Measurements from ENCODE around the gene POU3F1. TPM values are rescaled to one million over a fixed set of nuclear protein-coding genes. Genes with fewer than 3 reads are reported as not detected.

POU3F1 gene
- total RNA-seq, 1 donor = under 0.01 TPM

DNA sequence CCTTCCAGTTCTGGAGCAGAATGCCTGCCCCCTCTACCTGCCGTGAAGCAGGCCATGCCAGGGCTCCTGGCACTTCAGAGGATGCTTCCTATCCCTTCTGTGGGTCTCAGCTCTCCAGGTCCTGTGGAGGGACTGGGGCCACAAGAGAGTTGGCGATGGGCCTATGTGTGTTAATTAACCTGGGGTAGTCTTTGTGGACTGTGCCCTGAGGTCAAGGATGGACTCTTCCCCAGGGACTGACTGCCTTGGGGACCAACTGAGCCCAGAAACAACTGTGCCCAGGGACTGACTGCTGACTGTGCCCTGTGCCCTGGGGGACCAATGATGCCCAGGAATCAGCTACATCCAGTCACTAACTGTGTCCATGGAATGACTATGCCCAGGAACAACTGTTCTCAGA lies 37.5 kb upstream of the POU3F1 start:
- TF ChIP-seq, protein P1, sequence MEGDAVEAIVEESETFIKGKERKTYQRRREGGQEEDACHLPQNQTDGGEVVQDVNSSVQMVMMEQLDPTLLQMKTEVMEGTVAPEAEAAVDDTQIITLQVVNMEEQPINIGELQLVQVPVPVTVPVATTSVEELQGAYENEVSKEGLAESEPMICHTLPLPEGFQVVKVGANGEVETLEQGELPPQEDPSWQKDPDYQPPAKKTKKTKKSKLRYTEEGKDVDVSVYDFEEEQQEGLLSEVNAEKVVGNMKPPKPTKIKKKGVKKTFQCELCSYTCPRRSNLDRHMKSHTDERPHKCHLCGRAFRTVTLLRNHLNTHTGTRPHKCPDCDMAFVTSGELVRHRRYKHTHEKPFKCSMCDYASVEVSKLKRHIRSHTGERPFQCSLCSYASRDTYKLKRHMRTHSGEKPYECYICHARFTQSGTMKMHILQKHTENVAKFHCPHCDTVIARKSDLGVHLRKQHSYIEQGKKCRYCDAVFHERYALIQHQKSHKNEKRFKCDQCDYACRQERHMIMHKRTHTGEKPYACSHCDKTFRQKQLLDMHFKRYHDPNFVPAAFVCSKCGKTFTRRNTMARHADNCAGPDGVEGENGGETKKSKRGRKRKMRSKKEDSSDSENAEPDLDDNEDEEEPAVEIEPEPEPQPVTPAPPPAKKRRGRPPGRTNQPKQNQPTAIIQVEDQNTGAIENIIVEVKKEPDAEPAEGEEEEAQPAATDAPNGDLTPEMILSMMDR (IDR thresholded peaks at IDR 0.05; ENCODE audit: insufficient read depth, low read depth, low read length) = no peak

DNA sequence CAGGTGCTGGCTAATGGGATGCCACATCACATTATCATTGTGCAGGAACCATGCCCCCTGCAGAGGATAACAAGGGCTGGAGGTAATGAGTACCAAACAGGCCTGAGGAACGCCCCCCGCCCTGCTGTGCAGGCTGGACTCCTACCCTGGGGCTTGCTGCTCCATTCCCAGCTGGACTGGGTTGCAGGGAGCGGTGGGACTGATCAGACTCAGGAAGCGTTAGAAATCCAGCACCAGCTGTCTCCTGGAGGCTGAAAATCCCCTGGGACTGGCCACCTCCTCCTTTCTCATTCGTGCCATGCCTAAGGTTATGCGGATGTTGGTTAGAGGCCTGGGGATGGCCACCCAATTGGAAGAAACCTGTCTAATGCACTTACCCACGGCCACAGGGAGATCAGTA lies 36.9 kb upstream of the POU3F1 start:
- DNase-seq (ENCODE audit: low read depth) = no peak
- TF ChIP-seq, protein P1 (IDR thresholded peaks at IDR 0.05; ENCODE audit: insufficient read depth, low read depth, low read length) = no peak
- no peak overlapping the region for H3K4me3 ChIP-seq (ENCODE audit: low read depth, low read length)

More for the DNA sequence above, 37.5 kb upstream of the POU3F1 start:
- DNase-seq (ENCODE audit: low read depth) = no peak
- no peak overlapping the region for H3K4me3 ChIP-seq (ENCODE audit: low read depth, low read length)

DNA sequence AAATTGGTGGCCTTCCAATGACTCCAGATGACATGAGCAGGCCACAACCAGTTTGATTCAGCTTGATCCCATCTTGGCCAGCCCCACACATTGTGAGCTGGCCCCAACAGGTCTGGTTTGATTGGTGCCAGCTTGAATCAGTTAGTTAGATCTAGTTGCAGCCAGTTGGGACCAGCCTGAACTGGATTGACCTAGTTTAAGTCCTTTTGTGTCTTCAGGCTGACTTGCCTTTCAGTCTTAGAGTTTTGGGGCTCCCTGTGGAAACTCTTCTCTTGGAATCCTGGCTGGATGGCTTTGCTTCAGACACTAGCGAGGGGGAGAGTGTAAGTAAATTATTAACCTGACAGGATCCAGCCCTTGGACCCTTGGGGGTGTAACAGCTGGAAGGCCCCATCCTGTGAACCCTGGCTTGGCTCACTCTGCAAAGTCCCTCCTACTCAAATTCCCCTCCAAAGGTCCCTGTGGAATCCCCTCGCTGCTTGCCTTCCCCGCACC lies 36.2 kb upstream of the POU3F1 start:
- DNase-seq (ENCODE audit: low read depth) = no peak
- TF ChIP-seq, protein P1 (IDR thresholded peaks at IDR 0.05; ENCODE audit: insufficient read depth, low read depth, low read length) = no peak
- no peak overlapping the region for H3K4me3 ChIP-seq (ENCODE audit: low read depth, low read length)

DNA sequence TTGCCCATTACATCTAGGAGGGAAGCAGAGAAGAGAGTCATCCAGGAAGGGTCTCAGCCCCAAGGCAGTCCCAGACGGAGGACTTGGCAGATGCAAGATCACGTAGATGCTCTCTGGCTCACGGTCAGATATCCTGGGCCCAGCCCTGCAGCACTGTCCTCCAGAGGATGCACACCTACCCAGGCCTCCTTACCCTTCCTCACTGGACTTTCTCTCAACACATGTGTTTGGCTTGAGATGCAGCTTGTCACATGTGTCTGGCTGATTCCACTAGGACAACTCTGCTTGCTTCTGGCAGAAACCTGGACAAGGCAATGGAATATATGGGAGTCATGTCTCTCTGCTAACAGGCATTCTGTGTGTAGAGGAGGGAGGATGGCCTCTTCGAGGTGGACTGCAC lies 32.4 kb upstream of the POU3F1 start:
- no peak overlapping the region for H3K4me3 ChIP-seq (ENCODE audit: low read depth, low read length)
- TF ChIP-seq, protein P1 (IDR thresholded peaks at IDR 0.05; ENCODE audit: insufficient read depth, low read depth, low read length) = no peak
- no peak for DNase-seq (ENCODE audit: low read depth)

DNA sequence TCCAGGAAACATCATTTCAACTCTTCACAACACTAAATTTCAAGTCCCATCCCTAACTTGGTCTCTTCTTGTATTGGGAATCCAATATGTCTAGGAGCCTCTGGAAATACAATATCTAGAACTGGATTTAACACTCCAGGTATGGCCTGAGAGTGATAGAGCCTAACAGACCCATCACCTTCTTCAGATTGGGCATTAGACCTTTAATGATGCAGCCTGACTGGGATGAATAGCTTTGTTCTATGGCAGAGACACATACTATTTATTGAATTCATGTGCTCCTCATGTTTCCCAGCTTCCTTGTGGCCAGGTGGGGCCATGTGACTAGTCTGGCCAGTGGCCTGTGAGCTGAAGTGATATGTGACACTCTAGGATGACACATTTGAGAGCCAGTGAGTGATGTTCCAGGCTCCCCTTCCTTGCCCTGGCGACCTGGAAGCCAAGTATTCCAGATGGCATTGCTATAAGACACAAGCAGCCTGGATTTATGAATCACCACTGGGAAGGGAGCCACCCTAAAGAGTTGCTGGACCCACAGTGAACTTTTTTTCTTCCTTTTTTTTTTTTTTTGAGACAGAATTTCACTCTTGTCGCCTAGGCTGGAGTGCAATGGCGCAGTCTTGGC lies 31.0 kb upstream of the POU3F1 start:
- TF ChIP-seq, protein P1 (IDR thresholded peaks at IDR 0.05; ENCODE audit: insufficient read depth, low read depth, low read length) = no peak
- no peak overlapping the region for H3K4me3 ChIP-seq (ENCODE audit: low read depth, low read length)
- no peak for DNase-seq (ENCODE audit: low read depth)

DNA sequence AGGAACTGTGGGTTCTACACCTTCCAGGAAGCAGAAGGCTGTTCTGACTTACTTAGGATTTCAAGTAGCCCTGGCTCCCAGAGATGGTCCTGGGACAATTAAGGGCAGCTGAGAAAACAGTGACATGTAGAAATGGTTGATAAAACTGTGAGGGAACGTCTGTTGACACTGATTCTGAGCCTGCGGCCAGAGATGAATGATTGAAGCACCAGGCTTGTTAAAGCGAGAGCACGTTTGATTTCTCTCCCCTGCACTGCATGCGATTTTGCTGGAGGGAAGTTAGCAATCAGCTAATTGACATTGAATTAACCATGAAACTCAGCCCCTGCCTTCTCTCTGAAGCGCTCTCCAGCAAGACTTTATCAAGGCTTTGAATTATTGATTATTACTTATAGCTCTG lies 29.9 kb upstream of the POU3F1 start:
- no peak for DNase-seq (ENCODE audit: low read depth)
- TF ChIP-seq, protein P1 (IDR thresholded peaks at IDR 0.05; ENCODE audit: insufficient read depth, low read depth, low read length) = no peak
- H3K4me3 ChIP-seq (ENCODE audit: low read depth, low read length) = no peak overlapping the region

DNA sequence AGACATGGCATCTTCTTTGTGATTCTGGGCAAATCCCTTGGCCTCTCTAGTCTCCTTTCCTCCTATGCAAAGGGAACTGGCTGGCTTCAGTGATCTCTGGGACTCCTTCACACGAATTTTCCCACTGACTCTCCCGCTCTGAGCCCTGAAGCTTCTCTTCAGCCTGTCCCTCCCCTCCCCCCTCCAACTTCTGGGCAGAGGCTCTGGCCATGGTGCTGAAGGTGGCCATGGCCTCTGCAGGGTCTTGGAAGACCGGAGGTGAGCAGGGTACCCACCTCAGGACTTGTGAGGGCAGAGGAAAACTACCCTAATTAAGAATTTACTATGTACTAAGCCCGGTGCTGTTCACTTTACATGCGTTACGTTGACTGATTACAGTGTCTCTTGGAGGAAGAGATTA lies 29.4 kb upstream of the POU3F1 start:
- DNase-seq (ENCODE audit: low read depth) = peak; percentile 40
- TF ChIP-seq, protein P1 (IDR thresholded peaks at IDR 0.05; ENCODE audit: insufficient read depth, low read depth, low read length) = no peak

More for the DNA sequence above, 29.4 kb upstream of the POU3F1 start:
- H3K4me3 ChIP-seq (ENCODE audit: low read depth, low read length) = no peak overlapping the region
